GM19025 (cell line): ENCODE results near the gene ORC5.
"Not testable (repeated sequence)": the region's sequence is repeated elsewhere in the genome, so short reads cannot be mapped to it uniquely, and the experiment has no call there.

Experiments used
- ATAC-seq: cut with Tn5 transposase; IDR thresholded peaks from one replicate; pipeline ENCODE4 v1.9.1; 2021; ENCODE audit warnings: mild to moderate bottlenecking, low read depth, moderate library complexity; ENCODE audit not compliant: unreplicated experiment

The ORC5 gene

GRCh38 chr7:104196161-104196560, 11.7 kb downstream of the ORC5 start:
- no peak for ATAC-seq

GRCh38 chr7:104192434-104192833, 15.4 kb downstream of the ORC5 start:
- no peak for ATAC-seq

DNA sequence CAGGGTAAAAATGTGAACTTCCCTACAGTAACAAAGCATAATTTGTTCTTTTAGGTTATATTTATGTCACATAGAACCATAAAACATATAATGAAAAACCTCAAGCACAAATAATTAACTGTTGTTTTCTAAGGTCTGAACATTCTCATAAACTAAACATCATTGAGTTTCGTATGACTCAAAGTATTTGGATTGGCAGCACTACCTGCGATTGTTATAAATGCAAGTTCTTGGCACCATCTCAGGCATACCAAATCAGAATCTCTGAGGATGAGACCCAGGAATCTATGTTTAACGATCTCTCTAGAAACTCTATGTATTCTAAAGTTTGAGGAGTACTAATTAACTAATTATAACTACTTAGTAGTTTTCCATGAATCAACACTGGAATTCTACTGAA, 22.5 kb downstream of the ORC5 start:
- ATAC-seq: no peak

- no peak for ATAC-seq
Measured at GRCh38 chr7:104179178-104179577, 28.6 kb downstream of the ORC5 start.

GRCh38 chr7:104177565-104178083, 30.2 kb downstream of the ORC5 start:
- ATAC-seq: not testable (repeated sequence)

DNA sequence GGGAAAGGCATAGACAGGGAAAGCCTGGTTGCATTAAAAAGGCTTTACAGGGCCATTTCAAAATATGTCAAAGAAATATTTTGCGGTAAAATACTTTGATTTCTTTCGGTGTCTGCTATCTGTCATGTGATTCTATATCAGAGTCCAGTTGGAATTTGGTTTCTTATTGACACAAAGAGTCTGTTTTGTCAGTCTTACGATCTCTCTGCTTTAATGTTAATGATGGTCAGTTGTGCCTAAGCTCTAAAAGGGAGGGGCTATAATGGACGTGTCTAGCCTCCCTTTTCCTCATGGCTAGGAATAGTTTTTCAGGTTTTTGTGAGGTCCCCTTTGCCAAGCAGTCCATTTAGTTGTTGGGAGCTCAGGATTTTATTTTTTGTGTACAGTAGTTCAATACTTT, 31.5 kb downstream of the ORC5 start:
- ATAC-seq: no peak

GRCh38 chr7:104175361-104175984, 32.3 kb downstream of the ORC5 start:
- ATAC-seq: no peak

DNA sequence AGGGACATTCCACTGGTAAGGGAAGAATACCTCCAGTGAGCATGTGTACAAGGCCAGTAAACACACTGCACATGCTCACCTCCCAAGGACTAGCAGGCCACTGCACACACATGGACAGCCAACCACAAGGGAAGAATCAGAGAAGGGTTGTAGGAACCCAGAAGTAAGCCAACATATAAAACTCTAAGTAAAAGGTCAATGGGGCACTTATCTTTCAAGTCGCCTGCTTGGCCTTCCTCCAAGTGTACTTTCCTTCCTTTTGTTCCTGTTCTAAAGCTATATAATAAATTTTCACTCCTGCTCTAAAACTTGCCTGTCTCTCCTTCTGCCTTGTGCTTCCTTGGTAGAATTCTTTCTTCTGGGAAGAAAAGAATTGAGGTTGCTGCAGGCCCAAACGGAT, 33.0 kb downstream of the ORC5 start:
- no peak for ATAC-seq

GRCh38 chr7:104162081-104162480, 45.7 kb downstream of the ORC5 start:
- ATAC-seq: no peak

DNA sequence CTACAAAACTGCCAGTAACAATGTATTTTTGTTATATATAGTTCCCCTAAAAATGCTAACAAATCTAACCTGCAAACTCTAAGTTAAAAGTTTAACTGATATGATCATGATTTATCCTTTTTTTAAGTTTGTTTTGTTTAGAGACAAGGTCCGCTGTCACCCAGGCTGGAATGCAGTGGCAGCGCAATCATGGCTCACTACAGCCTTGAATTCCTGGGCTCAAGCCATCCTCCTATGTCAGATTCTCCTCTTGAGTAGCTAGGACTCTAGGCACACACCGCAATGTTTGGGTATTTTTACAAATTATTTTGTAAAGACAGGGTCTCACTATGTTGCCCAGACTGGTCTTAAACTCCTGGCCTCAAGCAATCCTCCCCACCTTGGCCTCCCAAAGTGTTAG, 46.6 kb downstream of the ORC5 start:
- no peak for ATAC-seq

DNA sequence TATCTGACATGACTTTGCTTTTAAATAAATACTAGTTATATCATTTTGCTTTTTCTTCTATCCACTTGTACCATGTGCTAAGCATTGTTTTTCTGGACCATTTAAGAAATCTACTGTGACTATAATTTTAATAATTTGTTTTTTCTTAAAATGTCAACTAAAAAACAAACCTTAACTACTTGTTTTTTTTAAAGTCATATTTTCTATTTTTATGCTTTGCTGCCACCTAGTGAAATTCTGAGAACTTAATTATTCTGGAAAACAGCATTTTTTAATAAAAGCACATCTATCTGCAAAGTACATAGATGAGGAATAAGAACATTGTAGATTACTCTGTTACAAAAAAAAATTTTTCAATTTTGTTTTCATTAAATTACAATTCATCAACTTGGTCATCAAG, 47.4 kb downstream of the ORC5 start:
- ATAC-seq: no peak

DNA sequence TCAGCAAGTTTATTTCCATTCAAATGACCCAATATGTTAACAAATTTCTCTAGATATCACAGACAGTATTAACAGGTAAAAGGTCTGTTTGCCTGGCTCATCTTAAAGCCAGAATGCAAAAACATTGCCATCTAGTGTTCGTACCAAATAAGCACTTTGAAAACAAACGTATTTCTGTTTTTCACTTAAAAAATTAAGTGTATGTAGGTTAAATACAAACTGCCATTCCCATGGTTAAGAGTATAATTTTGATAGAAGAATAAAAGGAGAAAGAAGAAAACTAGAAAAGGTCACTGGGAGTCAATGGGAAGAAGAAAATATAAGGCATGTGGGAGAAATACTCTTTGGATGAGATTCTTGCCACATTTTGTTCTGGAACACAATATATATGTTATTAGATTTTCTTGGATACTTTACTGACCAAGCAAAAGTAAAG, 51.0 kb downstream of the ORC5 start:
- ATAC-seq: no peak

DNA sequence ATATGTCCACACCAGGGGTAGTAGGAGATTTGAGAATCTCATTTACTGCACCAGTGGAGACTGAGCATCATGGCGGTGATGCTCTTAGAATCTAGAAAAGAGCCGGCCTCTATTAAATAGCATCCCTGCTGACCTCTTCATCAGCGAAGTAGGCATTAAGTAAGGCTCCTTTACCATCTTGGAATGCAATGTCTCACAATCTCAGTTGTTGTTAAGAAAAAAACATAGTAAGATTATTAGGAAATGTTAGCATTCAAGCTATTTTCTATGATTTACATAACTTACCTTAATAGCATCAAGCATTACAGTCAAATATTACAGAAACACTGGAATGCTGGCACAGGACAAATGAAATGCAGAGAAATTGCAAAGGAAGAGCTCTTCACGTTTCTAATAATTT, 54.5 kb downstream of the ORC5 start:
- ATAC-seq: no peak

DNA sequence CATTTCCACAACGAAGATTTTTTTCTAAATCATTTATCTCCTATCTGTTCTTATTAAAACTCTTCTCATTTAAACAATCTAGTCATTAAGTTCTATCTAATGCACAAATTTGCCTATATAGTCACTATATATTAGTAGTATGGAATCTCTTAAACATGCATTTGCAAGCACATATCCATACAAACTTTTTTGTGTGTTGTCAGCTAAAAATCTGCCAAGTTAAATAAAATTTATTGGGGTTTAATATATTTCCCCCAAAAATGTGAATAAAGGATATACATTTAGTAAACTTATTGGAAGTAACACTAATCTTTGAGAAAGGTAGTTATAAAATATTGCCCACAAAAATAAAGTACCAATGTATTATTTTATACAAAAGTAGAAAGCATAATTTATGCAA, 55.3 kb downstream of the ORC5 start:
- ATAC-seq: no peak

DNA sequence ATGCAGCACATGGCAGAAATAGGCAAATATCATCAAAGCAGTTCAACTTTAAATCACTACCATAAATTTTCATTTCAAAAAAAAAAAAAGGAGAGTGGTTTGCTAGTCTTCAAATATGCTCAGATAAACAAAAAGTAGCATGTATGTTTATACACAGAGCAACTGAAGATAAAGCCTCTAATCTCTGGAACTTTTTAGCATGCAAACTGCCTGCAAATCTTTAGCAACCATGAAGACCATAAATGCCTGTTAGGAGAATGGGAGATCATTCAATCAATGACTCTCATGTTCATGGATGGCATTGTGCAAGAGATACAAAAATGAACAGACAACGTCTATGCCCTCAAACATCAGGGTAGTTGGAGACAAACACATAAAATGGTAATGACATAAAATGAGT, 57.3 kb downstream of the ORC5 start:
- ATAC-seq: no peak

GRCh38 chr7:104149822-104150221, 58.0 kb downstream of the ORC5 start:
- no peak for ATAC-seq

- ATAC-seq: no peak
Measured at GRCh38 chr7:104142147-104142546, 65.7 kb downstream of the ORC5 start.

DNA sequence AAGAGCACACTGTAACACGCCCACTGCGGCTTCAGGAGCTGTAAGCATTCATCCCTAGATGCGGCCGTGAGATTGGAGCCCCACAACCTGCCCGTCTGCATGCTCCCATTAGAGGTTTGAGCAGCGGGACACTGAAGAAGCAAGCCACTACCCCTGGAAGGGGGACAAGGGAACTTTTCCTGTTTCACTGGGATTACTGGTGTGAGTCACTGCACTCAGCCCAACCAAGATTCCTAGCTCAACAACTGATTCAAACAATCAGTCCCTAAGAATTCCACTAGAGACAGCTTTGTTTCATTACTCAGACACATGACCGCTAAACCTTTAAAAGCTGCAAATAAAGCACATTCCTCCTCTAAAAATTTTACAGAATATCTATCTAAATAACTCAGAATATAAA, 69.8 kb downstream of the ORC5 start:
- no peak for ATAC-seq

DNA sequence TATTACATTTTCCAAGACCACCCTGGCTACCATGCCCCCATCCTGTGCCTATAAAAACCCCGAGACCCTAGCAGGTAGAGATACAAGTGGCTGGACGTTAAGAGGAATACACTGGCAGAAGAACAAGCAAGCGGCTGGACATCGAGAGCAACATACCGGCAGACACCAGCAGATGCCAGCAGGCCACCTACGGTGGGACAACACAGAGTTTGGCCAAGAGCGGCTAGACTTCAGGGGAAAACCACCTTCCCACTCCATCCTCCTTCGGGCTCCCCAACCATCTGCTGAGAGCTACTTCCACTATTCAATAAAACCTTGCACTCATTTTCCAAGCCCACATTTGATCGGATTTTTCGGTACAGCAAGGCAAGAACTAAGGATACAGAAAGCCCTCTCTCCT, 70.3 kb downstream of the ORC5 start:
- ATAC-seq: no peak

DNA sequence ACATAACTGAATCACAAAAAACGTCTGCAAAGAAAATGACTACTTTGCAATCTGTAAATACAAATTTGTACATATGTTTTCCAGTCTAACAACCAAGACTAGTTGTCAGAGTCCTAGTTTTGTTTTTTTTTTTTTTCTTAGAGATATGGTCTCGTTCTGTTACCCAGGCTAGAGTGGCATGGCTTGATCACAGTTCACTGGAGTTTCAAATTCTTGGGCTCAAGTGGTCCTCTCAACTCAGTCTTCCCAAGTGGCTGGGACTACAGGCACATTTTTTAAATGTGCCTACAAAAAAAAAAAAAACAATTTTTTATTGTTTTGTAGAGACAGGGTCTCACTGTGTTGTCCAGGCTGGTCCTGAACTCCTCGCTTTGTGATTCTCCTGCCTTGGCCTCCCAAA, 70.8 kb downstream of the ORC5 start:
- ATAC-seq: no peak

DNA sequence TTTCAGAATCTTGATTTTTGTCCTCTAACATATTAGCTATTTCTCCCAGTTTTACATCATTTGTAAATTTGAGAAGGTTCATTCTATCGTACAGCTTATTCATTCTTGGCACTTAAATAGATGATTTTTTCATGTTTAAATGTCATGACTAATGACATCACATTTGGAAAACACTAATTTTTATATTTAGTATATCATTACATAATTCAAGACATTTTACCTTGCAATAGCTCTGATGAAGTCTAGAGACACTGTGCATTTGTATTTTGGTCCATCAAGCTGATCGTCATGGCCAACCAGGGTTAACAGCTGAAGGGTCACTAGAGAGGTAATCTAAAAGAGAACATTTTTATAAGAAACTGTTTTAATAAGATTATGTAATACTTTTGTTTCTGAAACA, 71.3 kb downstream of the ORC5 start:
- ATAC-seq: no peak

DNA sequence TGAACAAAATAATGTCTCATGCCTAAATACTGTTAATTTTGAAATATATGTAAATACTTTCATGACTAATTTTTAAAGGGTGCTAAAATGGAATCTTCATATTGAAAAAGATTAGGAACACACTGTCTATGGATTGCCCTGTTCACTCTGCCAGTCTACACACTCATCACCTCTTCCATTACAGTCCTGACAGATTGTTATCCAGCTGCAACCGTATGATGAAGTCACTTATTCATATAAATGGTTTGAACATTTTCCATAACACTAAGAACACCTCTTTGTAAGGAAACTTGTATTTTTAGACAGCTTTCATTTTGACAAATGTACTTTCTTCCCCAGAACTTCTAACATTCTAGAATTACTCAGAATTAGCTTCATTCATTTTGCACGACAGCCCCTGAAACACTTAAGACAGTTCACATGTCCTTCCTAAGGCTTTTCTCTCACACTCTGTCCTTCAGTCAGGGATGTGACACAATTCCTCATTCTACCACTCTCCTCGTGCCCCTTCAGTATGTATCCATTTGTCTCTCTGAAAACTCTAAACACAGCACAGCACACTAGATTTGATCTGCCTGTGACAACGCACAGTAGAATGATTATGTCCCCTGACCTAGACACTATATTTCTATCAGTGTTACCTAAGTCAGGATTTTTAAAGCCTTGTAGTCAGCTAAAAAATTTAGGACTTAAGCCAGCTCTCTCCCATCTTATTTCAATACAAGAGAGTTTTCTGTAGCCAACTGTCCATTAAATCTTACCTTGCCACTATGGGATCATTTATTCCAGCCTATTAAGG, 71.9 kb downstream of the ORC5 start:
- no peak for ATAC-seq
